ENCODE data around the gene GOLGA7B.

- TF ChIP-seq CTCF (IDR thresholded peaks at IDR 0.05; ENCODE audit: insufficient read depth, low read length) (no peak), POLR2AphosphoS5 (IDR thresholded peaks at IDR 0.05; ENCODE audit: low read depth) (no peak), SPI1 (IDR thresholded peaks at IDR 0.05; ENCODE audit: borderline replicate concordance, low read depth) (no peak)
- TF ChIP-seq, protein P1, sequence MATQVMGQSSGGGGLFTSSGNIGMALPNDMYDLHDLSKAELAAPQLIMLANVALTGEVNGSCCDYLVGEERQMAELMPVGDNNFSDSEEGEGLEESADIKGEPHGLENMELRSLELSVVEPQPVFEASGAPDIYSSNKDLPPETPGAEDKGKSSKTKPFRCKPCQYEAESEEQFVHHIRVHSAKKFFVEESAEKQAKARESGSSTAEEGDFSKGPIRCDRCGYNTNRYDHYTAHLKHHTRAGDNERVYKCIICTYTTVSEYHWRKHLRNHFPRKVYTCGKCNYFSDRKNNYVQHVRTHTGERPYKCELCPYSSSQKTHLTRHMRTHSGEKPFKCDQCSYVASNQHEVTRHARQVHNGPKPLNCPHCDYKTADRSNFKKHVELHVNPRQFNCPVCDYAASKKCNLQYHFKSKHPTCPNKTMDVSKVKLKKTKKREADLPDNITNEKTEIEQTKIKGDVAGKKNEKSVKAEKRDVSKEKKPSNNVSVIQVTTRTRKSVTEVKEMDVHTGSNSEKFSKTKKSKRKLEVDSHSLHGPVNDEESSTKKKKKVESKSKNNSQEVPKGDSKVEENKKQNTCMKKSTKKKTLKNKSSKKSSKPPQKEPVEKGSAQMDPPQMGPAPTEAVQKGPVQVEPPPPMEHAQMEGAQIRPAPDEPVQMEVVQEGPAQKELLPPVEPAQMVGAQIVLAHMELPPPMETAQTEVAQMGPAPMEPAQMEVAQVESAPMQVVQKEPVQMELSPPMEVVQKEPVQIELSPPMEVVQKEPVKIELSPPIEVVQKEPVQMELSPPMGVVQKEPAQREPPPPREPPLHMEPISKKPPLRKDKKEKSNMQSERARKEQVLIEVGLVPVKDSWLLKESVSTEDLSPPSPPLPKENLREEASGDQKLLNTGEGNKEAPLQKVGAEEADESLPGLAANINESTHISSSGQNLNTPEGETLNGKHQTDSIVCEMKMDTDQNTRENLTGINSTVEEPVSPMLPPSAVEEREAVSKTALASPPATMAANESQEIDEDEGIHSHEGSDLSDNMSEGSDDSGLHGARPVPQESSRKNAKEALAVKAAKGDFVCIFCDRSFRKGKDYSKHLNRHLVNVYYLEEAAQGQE (IDR thresholded peaks at IDR 0.05; ENCODE audit: insufficient replicate concordance, low read depth), result no peak
Observed at GRCh38 chr10:97887399-97887798, 37.8 kb downstream of the GOLGA7B start.

Data from HL-60 (cell line).